Gastrocnemius medialis (tissue), 4 donors: ENCODE measurements around the gene WDR45B. TPM values are rescaled to one million over a fixed set of nuclear protein-coding genes. Genes with fewer than 3 reads are reported as not detected.

Experiments used
- ATAC-seq, 2 donors: fragments of 150-250 bp; one replicate each; pipeline ENCODE4 v1.9.1; 2016
- DNase-seq, 2 donors: peaks; one replicate each; pipeline ENCODE4 v3.0.0-alpha.2; 2019
- H3K27ac ChIP-seq, 4 donors: fragments of 200-600 bp; sonication (generic); 1 replicate in 1 of 4; 2 replicates in 3 of 4; pipeline ENCODE4 v1.5.1; 2016 to 2018; ENCODE audit warnings: mild to moderate bottlenecking in 2 of 4, moderate library complexity in 1 of 4
- H3K27me3 ChIP-seq, 3 donors: fragments of 200-600 bp; sonication (generic) in 2 of 3; 1 replicate in 1 of 3; 2 replicates in 2 of 3; pipeline versions ENCODE4 v1.5.1 to v1.6.0; 2016 to 2019; ENCODE audit warnings: mild to moderate bottlenecking in 1 of 3, moderate library complexity in 1 of 3
- H3K36me3 ChIP-seq, 2 donors: fragments of 200-600 bp; sonication (generic) in 1 of 2; one replicate each; pipeline ENCODE4 v1.5.1; 2017 to 2018
- H3K4me1 ChIP-seq, 2 donors: fragments of 200-600 bp; sonication (generic) in 1 of 2; one replicate each; pipeline ENCODE4 v1.5.1; 2016 to 2017; ENCODE audit warnings: mild to moderate bottlenecking in 2 of 2
- H3K4me3 ChIP-seq, 4 donors: fragments of 200-600 bp; sonication (generic) in 3 of 4; 1 replicate in 1 of 4; 2 replicates in 3 of 4; pipeline ENCODE4 v1.5.1; 2016 to 2019; ENCODE audit warnings: mild to moderate bottlenecking in 2 of 4
- H3K9me3 ChIP-seq, 3 donors: fragments of 200-600 bp; sonication (generic) in 2 of 3; 1 replicate in 1 of 3; 2 replicates in 2 of 3; pipeline ENCODE4 v1.5.1; 2016 to 2019
- POLR2A ChIP-seq, 2 donors: fragments of 450-650 bp; IDR thresholded peaks; one replicate each; pipeline ENCODE4 v1.6.1; 2017; ENCODE audit warnings: antibody characterized with exemption in 2 of 2, mild to moderate bottlenecking in 2 of 2, moderate library complexity in 2 of 2
- in situ Hi-C, 4 donors: fragments of 200-750 bp; cut with MboI; loops; one replicate each; pipeline versions ENCODE4 v1.15.0 to v1.8.0; 2017; ENCODE audit warnings: low sequenced_read_pairs in 4 of 4
- intact Hi-C: fragments of 100-400 bp; cut with DNase I; formaldehyde crosslinking; loops from one replicate; pipeline ENCODE4 v1.15.1; 2023; ENCODE audit warnings: low total_unique reads
- total RNA-seq, 4 donors: library from RNA; depleted of rRNA; stranded (reverse); fragments of >200 nt; gene quantifications; one replicate each; pipeline versions ENCODE4 v1.1.0 to v1.2.3, GENCODE V29; 2016
- TF ChIP-seq, protein P1 (sequence below), 5 experiments: fragments of 450-650 bp in 3 of 5; fragments of 200-600 bp in 2 of 5; sonication (generic) in 2 of 5; IDR thresholded peaks in 4 of 5; conservative IDR thresholded peaks in 1 of 5; 1 replicate in 4 of 5; 2 replicates in 1 of 5; pipeline ENCODE4 v1.5.1; 2016 to 2019; ENCODE audit warnings: antibody characterized with exemption in 5 of 5, mild to moderate bottlenecking in 3 of 5, moderate library complexity in 3 of 5

Gene WDR45B
- total RNA-seq, 4 donors from 2014 or later: 28.0 to 39.2 (median 34.8) TPM

- intact Hi-C loops (no loop called here), in situ Hi-C loops (no loop called here)
- ATAC-seq (no peak), DNase-seq (no peak)
- TF ChIP-seq, protein P1, sequence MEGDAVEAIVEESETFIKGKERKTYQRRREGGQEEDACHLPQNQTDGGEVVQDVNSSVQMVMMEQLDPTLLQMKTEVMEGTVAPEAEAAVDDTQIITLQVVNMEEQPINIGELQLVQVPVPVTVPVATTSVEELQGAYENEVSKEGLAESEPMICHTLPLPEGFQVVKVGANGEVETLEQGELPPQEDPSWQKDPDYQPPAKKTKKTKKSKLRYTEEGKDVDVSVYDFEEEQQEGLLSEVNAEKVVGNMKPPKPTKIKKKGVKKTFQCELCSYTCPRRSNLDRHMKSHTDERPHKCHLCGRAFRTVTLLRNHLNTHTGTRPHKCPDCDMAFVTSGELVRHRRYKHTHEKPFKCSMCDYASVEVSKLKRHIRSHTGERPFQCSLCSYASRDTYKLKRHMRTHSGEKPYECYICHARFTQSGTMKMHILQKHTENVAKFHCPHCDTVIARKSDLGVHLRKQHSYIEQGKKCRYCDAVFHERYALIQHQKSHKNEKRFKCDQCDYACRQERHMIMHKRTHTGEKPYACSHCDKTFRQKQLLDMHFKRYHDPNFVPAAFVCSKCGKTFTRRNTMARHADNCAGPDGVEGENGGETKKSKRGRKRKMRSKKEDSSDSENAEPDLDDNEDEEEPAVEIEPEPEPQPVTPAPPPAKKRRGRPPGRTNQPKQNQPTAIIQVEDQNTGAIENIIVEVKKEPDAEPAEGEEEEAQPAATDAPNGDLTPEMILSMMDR (IDR thresholded peaks at IDR 0.05 in 4 of 5, conservative IDR thresholded peaks at IDR 0.05 in 1 of 5): no peak
- TF ChIP-seq POLR2A (IDR thresholded peaks at IDR 0.05): no peak
- H3K4me3 ChIP-seq: no peak overlapping the region
- H3K27me3 ChIP-seq: no peaks in the 10 kb centered on the region
- H3K27ac ChIP-seq: no peak overlapping the region
- H3K9me3 ChIP-seq: no peaks in the 10 kb centered on the region
- peaks cover 0 to 57% of the 10 kb centered on the region in 2 donors for H3K36me3 ChIP-seq
- H3K4me1 ChIP-seq: no peaks in the 10 kb centered on the region
Observed at GRCh38 chr17:82615084-82616020, 32.9 kb downstream of the WDR45B start.

- Histone ChIP-seq H3K4me1 (no peaks in the 10 kb centered on the region), H3K27me3 (no peaks in the 10 kb centered on the region), H3K36me3 (peaks cover 0 to 53% of the 10 kb centered on the region in 2 donors), H3K4me3 (no peak overlapping the region), H3K27ac (no peak overlapping the region), H3K9me3 (no peaks in the 10 kb centered on the region)
- intact Hi-C loops (no loop called here), in situ Hi-C loops (no loop called here)
- TF ChIP-seq, protein P1 (IDR thresholded peaks at IDR 0.05 in 4 of 5, conservative IDR thresholded peaks at IDR 0.05 in 1 of 5): no peak
- no peak for TF ChIP-seq POLR2A (IDR thresholded peaks at IDR 0.05)
- ATAC-seq (no peak), DNase-seq (no peak)
Observed at GRCh38 chr17:82614095-82614631, 34.1 kb downstream of the WDR45B start.

DNA sequence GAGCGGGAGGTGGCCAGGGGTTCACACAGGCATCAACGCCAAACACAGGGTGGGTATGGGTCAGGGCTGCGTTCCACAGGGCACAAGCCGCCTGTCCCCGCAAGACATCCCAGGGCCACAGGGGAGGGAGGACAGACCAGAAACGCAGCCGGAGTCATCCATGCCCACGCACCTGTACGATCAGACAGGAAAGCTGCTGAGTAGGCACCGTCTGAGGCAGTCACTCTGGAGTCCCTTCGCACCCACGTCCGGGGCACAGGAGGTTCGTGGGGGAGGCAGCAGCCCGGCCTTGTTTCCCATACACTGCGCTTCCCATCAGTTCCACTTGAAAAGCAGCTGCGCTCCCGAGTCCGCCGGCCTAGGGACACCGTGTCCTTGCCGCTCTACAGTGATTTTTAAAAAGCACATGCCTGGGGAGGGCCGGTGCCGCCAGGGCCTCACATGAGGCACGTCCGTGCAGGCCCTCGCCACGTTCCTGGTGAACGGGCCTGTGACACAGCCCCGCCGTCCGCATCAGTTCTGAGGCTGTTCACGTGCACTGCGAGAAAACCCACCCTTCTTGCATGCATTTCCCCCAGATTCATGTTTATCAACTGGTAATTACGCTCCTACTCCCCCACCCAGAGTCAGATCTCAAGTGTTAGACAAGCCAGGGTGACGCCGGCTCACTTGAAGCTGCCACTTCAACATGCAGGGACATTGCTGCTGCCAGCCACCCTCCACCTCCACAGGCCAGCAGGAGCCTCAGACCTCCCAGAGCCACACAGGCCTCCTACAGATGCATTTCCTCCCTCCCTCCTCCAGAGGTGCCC lies 34.8 kb downstream of the WDR45B start:
- intact Hi-C loops (no loop called here), in situ Hi-C loops (no loop called here)
- H3K36me3 ChIP-seq: peaks cover 0 to 48% of the 10 kb centered on the region in 2 donors
- no peaks in the 10 kb centered on the region for H3K4me1 ChIP-seq
- DNase-seq (no peak), ATAC-seq (no peak)
- H3K9me3 ChIP-seq: no peaks in the 10 kb centered on the region
- H3K27ac ChIP-seq: no peak overlapping the region
- H3K4me3 ChIP-seq: no peak overlapping the region
- no peaks in the 10 kb centered on the region for H3K27me3 ChIP-seq
- no peak for TF ChIP-seq POLR2A (IDR thresholded peaks at IDR 0.05)
- TF ChIP-seq, protein P1 (IDR thresholded peaks at IDR 0.05 in 4 of 5, conservative IDR thresholded peaks at IDR 0.05 in 1 of 5): no peak

DNA sequence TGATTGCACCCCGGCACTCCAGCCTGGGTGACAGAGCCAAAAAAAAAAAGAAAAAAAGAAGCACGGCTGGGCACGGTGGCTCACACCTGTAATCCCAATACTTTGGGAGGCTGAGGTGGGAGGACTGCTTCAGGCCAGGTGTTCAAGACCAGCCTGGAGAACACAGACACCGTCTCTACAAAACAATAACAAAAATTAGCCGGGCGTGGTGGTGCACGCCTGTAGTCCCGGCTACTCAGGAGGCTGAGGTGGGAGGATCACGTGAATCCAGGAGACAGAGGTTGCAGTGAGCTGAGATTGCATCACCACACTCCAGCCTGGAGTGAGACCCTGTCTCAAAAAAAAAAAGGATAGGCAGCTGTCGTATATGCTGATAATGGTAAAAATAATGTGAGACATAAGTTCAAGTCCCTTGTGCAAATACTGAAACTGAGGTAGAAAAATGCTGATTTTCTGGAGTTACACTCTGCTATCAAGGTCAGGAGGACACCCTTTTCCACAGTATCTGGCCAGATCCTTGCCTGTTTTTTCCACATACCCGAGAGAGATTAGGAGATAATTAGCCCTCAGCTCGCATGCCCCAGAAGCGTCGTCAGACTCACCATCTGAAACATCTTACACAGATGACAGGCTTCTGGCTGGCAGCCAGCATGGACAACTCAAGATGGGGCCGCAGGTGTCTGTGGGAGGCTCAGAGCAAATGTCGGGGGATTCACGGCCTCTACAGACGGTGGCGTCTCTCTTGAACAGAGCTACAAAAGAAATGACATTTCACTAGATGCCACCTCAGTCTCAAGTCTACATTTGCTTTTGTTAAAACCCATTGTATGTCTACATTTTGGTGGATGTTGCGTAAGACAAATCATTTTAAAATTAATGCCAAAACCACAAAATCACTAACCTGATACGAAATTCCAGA lies 36.8 kb downstream of the WDR45B start:
- Histone ChIP-seq H3K9me3 (no peaks in the 10 kb centered on the region), H3K4me1 (no peaks in the 10 kb centered on the region), H3K27ac (no peak overlapping the region), H3K36me3 (peaks cover 0 to 29% of the 10 kb centered on the region in 2 donors), H3K27me3 (no peaks in the 10 kb centered on the region), H3K4me3 (no peak overlapping the region)
- in situ Hi-C loops: no loop called here
- TF ChIP-seq, protein P1 (IDR thresholded peaks at IDR 0.05 in 4 of 5, conservative IDR thresholded peaks at IDR 0.05 in 1 of 5): no peak
- TF ChIP-seq POLR2A (IDR thresholded peaks at IDR 0.05): no peak
- DNase-seq (no peak), ATAC-seq (no peak)
- intact Hi-C loops: no loop called here
